HepG2 (cell line): ENCODE results near the gene CAPRIN2. TPM values are rescaled to one million over a fixed set of nuclear protein-coding genes. Genes with fewer than 3 reads are reported as not detected.

ENCODE experiments used
- FOSL1 ChIP-seq: sonication (generic); formaldehyde crosslinking; IDR thresholded peaks from 2 replicates; pipeline ENCODE4 v1.9.0; 2021; ENCODE audit warnings: missing genetic modification reagents, borderline replicate concordance
- FOSL2 ChIP-seq: sonication (generic); formaldehyde crosslinking; IDR thresholded peaks from 2 replicates; pipeline ENCODE4 v1.4.0; 2020; ENCODE audit warnings: missing genetic modification reagents
- GATAD2A ChIP-seq: IDR thresholded peaks from 2 replicates; pipeline ENCODE4 v1.6.1; 2016
- MZF1 ChIP-seq: sonication (generic); formaldehyde crosslinking; IDR thresholded peaks from 2 replicates; pipeline ENCODE4 v1.8.1; 2023; ENCODE audit warnings: mild to moderate bottlenecking, missing genetic modification reagents, borderline replicate concordance
- PRPF4 ChIP-seq: fragments of 200-400 bp; formaldehyde crosslinking; IDR thresholded peaks from 2 replicates; pipeline ENCODE4 v1.6.1; 2016; ENCODE audit warnings: low read length, low read depth; ENCODE audit not compliant: poor library complexity, severe bottlenecking
- RBM22 ChIP-seq: fragments of 200-400 bp; formaldehyde crosslinking; optimal IDR thresholded peaks from 2 replicates; pipeline ENCODE3; 2017; ENCODE audit warnings: mild to moderate bottlenecking, low read length, moderate library complexity
- SKI ChIP-seq: fragments of 450-650 bp; IDR thresholded peaks from one replicate; pipeline ENCODE4 v1.6.1; 2018; ENCODE audit warnings: mild to moderate bottlenecking; ENCODE audit not compliant: partially characterized antibody
- USF2 ChIP-seq, 2 experiments: sonication (generic) in 1 of 2; formaldehyde crosslinking in 1 of 2; IDR thresholded peaks; 2 replicates each; pipeline versions ENCODE4 v1.5.1 to v1.6.1; 2011 to 2020; ENCODE audit warnings: borderline replicate concordance in 1 of 2, low read depth in 1 of 2, low read length in 1 of 2, mild to moderate bottlenecking in 1 of 2, missing genetic modification reagents in 1 of 2, moderate library complexity in 1 of 2
- ZNF138 ChIP-seq: sonication (generic); formaldehyde crosslinking; IDR thresholded peaks from 2 replicates; pipeline ENCODE4 v1.5.0; 2020; ENCODE audit warnings: mild to moderate bottlenecking, low read depth, missing genetic modification reagents
- ZNF3 ChIP-seq: IDR thresholded peaks from 2 replicates; pipeline ENCODE4 v1.7.0; 2017; ENCODE audit warnings: inconsistent platforms
- ZNF318 ChIP-seq: sonication (generic); formaldehyde crosslinking; IDR thresholded peaks from 2 replicates; pipeline ENCODE4 v1.4.0; 2020; ENCODE audit warnings: mild to moderate bottlenecking, missing genetic modification reagents
- ZNF367 ChIP-seq: sonication (generic); formaldehyde crosslinking; IDR thresholded peaks from 2 replicates; pipeline ENCODE4 v1.4.0; 2020; ENCODE audit warnings: missing genetic modification reagents, borderline replicate concordance
- ZNF777 ChIP-seq: sonication (generic); formaldehyde crosslinking; IDR thresholded peaks from 2 replicates; pipeline ENCODE4 v1.4.0; 2020; ENCODE audit warnings: missing genetic modification reagents
- polyA plus RNA-seq, 8 experiments: library from polyadenylated mRNA; depleted of rRNA in 3 of 8; stranded (reverse) in 7 of 8; unstranded in 1 of 8; fragments of >200 nt; fragmentation: Illumina TruSeq in 4 of 8; extraction: Trizol in 4 of 8; gene quantifications; 2 replicates each; pipeline versions ENCODE4 v1.2.1 to v1.2.3, GENCODE V29; 2011 to 2016; ENCODE audit warnings: low read depth in 4 of 8, missing spikeins in 1 of 8, mixed read lengths in 1 of 8; ENCODE audit not compliant: insufficient read depth in 1 of 8
- total RNA-seq, 5 experiments: library from RNA; depleted of rRNA; stranded (reverse); fragments of >200 nt; fragmentation: Illumina TruSeq; extraction: Trizol; gene quantifications; 2 replicates each; pipeline ENCODE4 v1.2.3, GENCODE V29; 2016; ENCODE audit warnings: low read depth in 1 of 5
- TF ChIP-seq, protein P1 (sequence below): sonication (generic); formaldehyde crosslinking; IDR thresholded peaks from 2 replicates; pipeline ENCODE4 v1.8.1; 2023; ENCODE audit warnings: mild to moderate bottlenecking, inconsistent platforms, moderate library complexity, missing genetic modification reagents, borderline replicate concordance
- TF ChIP-seq, protein P2 (sequence below): sonication (generic); formaldehyde crosslinking; IDR thresholded peaks from 2 replicates; pipeline ENCODE4 v1.8.0; 2022; ENCODE audit warnings: mild to moderate bottlenecking, missing genetic modification reagents, borderline replicate concordance

CAPRIN2 gene
- total and polyA plus RNA-seq, 2 of the 13 experiments (the other 11 are each of a cell fraction or from before 2014, with no cell fraction given), result 21.7 to 30.6 TPM

- no peak for TF ChIP-seq ZNF318 (CRISPR knock-in tag)
- no peak for TF ChIP-seq RBM22
- TF ChIP-seq ZNF3 (CRISPR knock-in tag), result no peak
- TF ChIP-seq ZNF138, result no peak
- no peak for TF ChIP-seq USF2 (IDR thresholded peaks at IDR 0.05; ENCODE audit: low read depth, low read length)
- TF ChIP-seq USF2 (CRISPR knock-in tag; IDR thresholded peaks at IDR 0.05; ENCODE audit: borderline replicate concordance), result no peak
- TF ChIP-seq ZNF367 (CRISPR knock-in tag), result no peak
- TF ChIP-seq SKI, result no peak
- TF ChIP-seq, protein P1, sequence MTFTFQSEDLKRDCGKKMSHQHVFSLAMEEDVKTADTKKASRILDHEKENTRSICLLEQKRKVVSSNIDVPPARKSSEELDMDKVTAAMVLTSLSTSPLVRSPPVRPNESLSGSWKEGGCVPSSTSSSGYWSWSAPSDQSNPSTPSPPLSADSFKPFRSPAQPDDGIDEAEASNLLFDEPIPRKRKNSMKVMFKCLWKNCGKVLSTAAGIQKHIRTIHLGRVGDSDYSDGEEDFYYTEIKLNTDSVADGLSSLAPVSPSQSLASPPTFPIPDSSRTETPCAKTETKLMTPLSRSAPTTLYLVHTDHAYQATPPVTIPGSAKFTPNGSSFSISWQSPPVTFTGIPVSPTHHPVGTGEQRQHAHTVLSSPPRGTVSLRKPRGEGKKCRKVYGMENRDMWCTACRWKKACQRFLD (CRISPR knock-in tag), result no peak
- TF ChIP-seq FOSL1 (CRISPR knock-in tag), result peak; percentile 26; the same call in 1 of the 2 replicates
- TF ChIP-seq PRPF4, result no peak
- TF ChIP-seq ZNF777 (CRISPR knock-in tag), result no peak
- TF ChIP-seq, protein P2, sequence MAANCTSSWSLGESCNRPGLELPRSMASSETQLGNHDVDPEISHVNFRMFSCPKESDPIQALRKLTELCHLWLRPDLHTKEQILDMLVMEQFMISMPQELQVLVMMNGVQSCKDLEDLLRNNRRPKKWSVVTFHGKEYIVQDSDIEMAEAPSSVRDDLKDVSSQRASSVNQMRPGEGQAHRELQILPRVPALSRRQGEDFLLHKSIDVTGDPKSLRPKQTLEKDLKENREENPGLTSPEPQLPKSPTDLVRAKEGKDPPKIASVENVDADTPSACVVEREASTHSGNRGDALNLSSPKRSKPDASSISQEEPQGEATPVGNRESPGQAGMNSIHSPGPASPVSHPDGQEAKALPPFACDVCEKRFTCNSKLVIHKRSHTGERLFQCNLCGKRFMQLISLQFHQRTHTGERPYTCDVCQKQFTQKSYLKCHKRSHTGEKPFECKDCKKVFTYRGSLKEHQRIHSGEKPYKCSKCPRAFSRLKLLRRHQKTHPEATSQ, result no peak
- peak; percentile 88 for TF ChIP-seq FOSL2
- TF ChIP-seq GATAD2A, result 0 out of 2 replicates have a peak, but pooled peaks have one; percentile 22
- TF ChIP-seq MZF1, result no peak
Observed at GRCh38 chr12:30794591-30795409, 40.0 kb upstream of the CAPRIN2 start (continued).
